ENCODE data around the gene IFNG-AS1.
A peak's percentile ranks its signal among the peaks of the same experiment; 100 is the strongest.

Gene IFNG-AS1

GRCh38 chr12:67988601-67989021 is 636 bp upstream of the IFNG-AS1 start:
- DNase-seq (ENCODE audit: low read depth): peak; percentile 70
- no peak overlapping the region for H3K4me3 ChIP-seq (ENCODE audit: low read depth, low read length)
- TF ChIP-seq CTCF (IDR thresholded peaks at IDR 0.05; ENCODE audit: low read depth, low read length, missing control alignments): no peak

- no peak for TF ChIP-seq CTCF (IDR thresholded peaks at IDR 0.05; ENCODE audit: low read depth, low read length, missing control alignments)
- H3K4me3 ChIP-seq (ENCODE audit: low read depth, low read length): peak overlapping the region; percentile 57
- peak; percentile 49 for DNase-seq (ENCODE audit: low read depth)
Observed at GRCh38 chr12:67991158-67991557, 1.9 kb downstream of the IFNG-AS1 start.

GRCh38 chr12:67993143-67993542 is 3.9 kb downstream of the IFNG-AS1 start:
- no peak overlapping the region for H3K4me3 ChIP-seq (ENCODE audit: low read depth, low read length)
- TF ChIP-seq CTCF (IDR thresholded peaks at IDR 0.05; ENCODE audit: low read depth, low read length, missing control alignments): no peak
- DNase-seq (ENCODE audit: low read depth): no peak

GRCh38 chr12:67994046-67994445 is 4.8 kb downstream of the IFNG-AS1 start:
- DNase-seq (ENCODE audit: low read depth): no peak
- TF ChIP-seq CTCF (IDR thresholded peaks at IDR 0.05; ENCODE audit: low read depth, low read length, missing control alignments): peak; percentile 6
- no peak overlapping the region for H3K4me3 ChIP-seq (ENCODE audit: low read depth, low read length)

- no peak overlapping the region for H3K4me3 ChIP-seq (ENCODE audit: low read depth, low read length)
- TF ChIP-seq CTCF (IDR thresholded peaks at IDR 0.05; ENCODE audit: low read depth, low read length, missing control alignments): no peak
- DNase-seq (ENCODE audit: low read depth): no peak
Observed at GRCh38 chr12:67996347-67996746, 7.1 kb downstream of the IFNG-AS1 start.

GRCh38 chr12:67998379-67998778 is 9.1 kb downstream of the IFNG-AS1 start:
- no peak overlapping the region for H3K4me3 ChIP-seq (ENCODE audit: low read depth, low read length)
- TF ChIP-seq CTCF (IDR thresholded peaks at IDR 0.05; ENCODE audit: low read depth, low read length, missing control alignments): no peak
- DNase-seq (ENCODE audit: low read depth): no peak

- no peak for DNase-seq (ENCODE audit: low read depth)
- no peak for TF ChIP-seq CTCF (IDR thresholded peaks at IDR 0.05; ENCODE audit: low read depth, low read length, missing control alignments)
- H3K4me3 ChIP-seq (ENCODE audit: low read depth, low read length): no peak overlapping the region
Observed at GRCh38 chr12:67999244-67999643, 10.0 kb downstream of the IFNG-AS1 start.

Measured in GM12864 (cell line).